Heart left ventricle (tissue), 16 donors: ENCODE measurements around the gene FXYD5. TPM values are rescaled to one million over a fixed set of nuclear protein-coding genes. Genes with fewer than 3 reads are reported as not detected.

Experiments used
- ATAC-seq, 4 donors: fragments of 200-7000 bp; cut with Tn5 transposase; one replicate each; pipeline ENCODE4 v1.9.1; 2020 to 2022; ENCODE audit warnings: moderate library complexity in 4 of 4, mild to moderate bottlenecking in 3 of 4, moderate number of reproducible peaks in 1 of 4
- DNase-seq, 5 donors: peaks; one replicate each; pipeline ENCODE4 v3.0.0-alpha.2; 2020
- H3K27ac ChIP-seq, 12 donors: fragments of 200-600 bp; sonication (generic) in 4 of 12; one replicate each; pipeline versions ENCODE4 v1.5.0 to v1.8.0; 2016 to 2022; ENCODE audit warnings: mild to moderate bottlenecking in 2 of 12
- H3K27me3 ChIP-seq, 9 donors: fragments of 200-600 bp; sonication (generic) in 2 of 9; one replicate each; pipeline versions ENCODE4 v1.5.1 to v1.8.0; 2016 to 2022; ENCODE audit warnings: mild to moderate bottlenecking in 3 of 9
- H3K36me3 ChIP-seq, 9 donors: fragments of 200-600 bp; sonication (generic) in 2 of 9; one replicate each; pipeline versions ENCODE4 v1.5.0 to v1.8.0; 2018 to 2022; ENCODE audit warnings: mild to moderate bottlenecking in 2 of 9
- H3K4me1 ChIP-seq, 12 donors: fragments of 200-600 bp; sonication (generic) in 4 of 12; one replicate each; pipeline versions ENCODE4 v1.5.0 to v1.8.0; 2016 to 2022; ENCODE audit warnings: mild to moderate bottlenecking in 3 of 12
- H3K4me3 ChIP-seq, 12 donors: fragments of 200-600 bp; sonication (generic) in 4 of 12; one replicate each; pipeline versions ENCODE4 v1.5.0 to v1.8.0; 2017 to 2022; ENCODE audit warnings: mild to moderate bottlenecking in 9 of 12, moderate library complexity in 4 of 12
- H3K9me3 ChIP-seq, 12 donors: fragments of 200-600 bp; sonication (generic) in 4 of 12; one replicate each; pipeline versions ENCODE4 v1.5.0 to v1.8.0; 2016 to 2022; ENCODE audit warnings: mild to moderate bottlenecking in 1 of 12
- CTCF ChIP-seq, 12 donors: fragments of 200-600 bp; sonication (generic) in 4 of 12; IDR thresholded peaks; one replicate each; pipeline versions ENCODE4 v1.5.0 to v1.8.0; 2018 to 2022; ENCODE audit warnings: antibody characterized with exemption in 12 of 12, mild to moderate bottlenecking in 5 of 12
- POLR2A ChIP-seq, 2 donors: fragments of 450-650 bp; IDR thresholded peaks; one replicate each; pipeline ENCODE4 v1.6.1; 2017; ENCODE audit warnings: antibody characterized with exemption in 2 of 2, mild to moderate bottlenecking in 2 of 2, moderate library complexity in 2 of 2
- WGBS, 4 donors: extraction: QIAGEN DNeasy Blood & Tissue Kit in 2 of 4; methylation state at CpG; one replicate each; pipeline versions ENCODE4 v1.1.5 to v1.1.7; 2013 to 2018; 5-methylcytosine and 5-hydroxymethylcytosine counted together
- intact Hi-C, 10 donors: fragments of 100-400 bp; cut with DNase I; formaldehyde crosslinking; loops; one replicate each; pipeline versions ENCODE4 v1.11.1 to v1.14.2; 2022
- polyA plus RNA-seq, 2 donors: library from polyadenylated mRNA; stranded (reverse); fragments of 200-250 nt; gene quantifications; one replicate each; pipeline ENCODE4 v1.2.3, GENCODE V29; 2013
- total RNA-seq, 9 donors: library from RNA; depleted of rRNA in 2 of 9; stranded (reverse); fragments of >200 nt in 2 of 9; fragmentation: NEBNext Ultra II Directional in 3 of 9; extraction: Animal tissue kit (Norgen Biotek cat#: 25700) in 3 of 9; gene quantifications; one replicate each; pipeline versions ENCODE4 v1.1.0 to v1.2.4, GENCODE V29; 2016 to 2023
- donor health status: ischemic (EF 13 %, LVEDD 7.1; RV severe dilation, severe dysfunction).
- donor health status: healthy with polysubstance abuse.
- donor health status: DM: no; HTN: yes; CAD: no.
- donor health status: DM: no; HTN: no; CAD: no.
- donor health status: ischemic (EF 25% LVEDD 6.9; RV normal size, moderate dysfunction).
- donor health status: ischemic (EF 25% LVEDD 5.7; RV mildly dilated, moderate dysfunction).
- donor health status: healthy.
- donor health status: DM: yes; HTN: yes; CAD: no.
- donor health status: ischemic (EF 35%, LVEDD 5.7; RV mildly dilated, moderate dysfunction).
- donor health status: nonischemic (EF 11% LVEDD 7.7; RV severe dilation, severe dysfunction).
- donor health status: DM: yes; HTN: yes; CAD: no.
- donor health status: PGD.
- donor health status: ischemic (EF 29% LVEDD 5.4; RV normal size, mild dysfunction).
- donor health status: nonischemic (EF 23%, LVEDD 6.1; RV moderate dilation, normal function).

The FXYD5 gene
- total and polyA plus RNA-seq, 11 donors, result 15.3 to 87.9 (median 25.6) TPM

- H3K27ac ChIP-seq, result peak overlapping the region in 7 of 12 donors; percentile 89 to 100 (median 96)
- DNase-seq (peak in 1 of 5 donors; percentile 28), ATAC-seq (no peak)
- H3K36me3 ChIP-seq, result peaks cover 0 to 6% (median 0%) of the 10 kb centered on the region in 9 donors
- 51 to 60% (median 55%) methylated on average over 9 of the region's 9 CpGs for WGBS, 4 donors
- H3K4me3 ChIP-seq, result no peak overlapping the region
- intact Hi-C loops, result loop anchor here in 9 of 10 donors (2.0 to 10.0 kb wide), 6 partner anchors 22 to 165 kb away; partner anchors contain the start of genes FXYD3 (in 1 of the 9) and HPN (in 1 of the 9)
- peaks cover 0 to 63% (median 36%) of the 10 kb centered on the region in 12 donors for H3K4me1 ChIP-seq
- TF ChIP-seq CTCF (IDR thresholded peaks at IDR 0.05) (no peak), POLR2A (IDR thresholded peaks at IDR 0.05) (no peak)
- H3K9me3 ChIP-seq, result no peaks in the 10 kb centered on the region
- H3K27me3 ChIP-seq, result peaks cover 0 to 8% (median 0%) of the 10 kb centered on the region in 9 donors
Observed at GRCh38 chr19:35136977-35137702, 17.4 kb upstream of the FXYD5 start.

DNA sequence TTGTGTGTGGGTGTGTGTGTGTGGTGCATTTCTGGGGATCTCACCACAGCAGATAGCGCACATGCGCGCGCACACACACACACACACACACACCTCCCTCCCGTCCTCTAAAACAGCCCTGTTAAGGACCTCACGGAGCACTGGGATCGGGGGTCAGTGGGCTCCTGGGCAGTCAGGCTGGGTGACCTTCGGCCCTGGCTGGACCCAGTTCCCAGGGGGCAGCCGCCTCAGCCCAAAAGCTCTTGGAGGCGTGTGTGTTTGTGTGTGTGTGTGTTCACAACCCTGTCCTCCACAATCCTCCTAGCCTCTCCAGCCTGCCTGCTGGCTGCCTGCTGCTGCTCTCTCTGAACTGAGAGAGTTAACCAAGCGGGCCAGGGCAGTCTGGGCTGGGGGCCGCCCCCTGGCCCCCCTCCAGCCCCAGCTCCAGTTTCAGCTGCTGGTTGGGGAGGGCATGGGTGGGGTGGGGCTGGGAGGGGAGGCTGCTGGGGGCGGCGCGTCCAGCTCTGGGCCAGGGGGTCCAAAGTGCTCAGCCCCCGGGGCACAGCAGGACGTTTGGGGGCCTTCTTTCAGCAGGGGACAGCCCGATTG is 16.1 kb upstream of the FXYD5 start, which contains the start of gene FXYD1:
Gene FXYD1 (plus strand): TSS at position 520 of the 588 bp plus-strand sequence. CDS start 1,256 bp downstream, outside the sequence.
- Histone ChIP-seq H3K9me3 (no peaks in the 10 kb centered on the region), H3K27ac (peak within 1 kb of the TSS; percentile 78 to 100 (median 96)), H3K4me3 (peak within 1 kb of the TSS; percentile 7 to 71 (median 56)), H3K27me3 (peaks cover 0 to 14% (median 0%) of the 10 kb centered on the region in 9 donors), H3K4me1 (peaks cover 0 to 69% (median 45%) of the 10 kb centered on the region in 12 donors), H3K36me3 (peaks cover 0 to 9% (median 0%) of the 10 kb centered on the region in 9 donors)
- TF ChIP-seq CTCF (IDR thresholded peaks at IDR 0.05) (no peak), POLR2A (IDR thresholded peaks at IDR 0.05) (peak in 1 of 2 donors; percentile 41)
- DNase-seq, result peak; percentile 62 to 84 (median 80)
- peak; percentile 33 to 60 (median 47) for ATAC-seq
- intact Hi-C loops, result loop anchor here in 8 of 10 donors (5.0 to 10.0 kb wide), 5 partner anchors 71 to 166 kb away; partner anchors contain the start of gene HPN (in 1 of the 8)
- WGBS, 4 donors, result 25 to 50% (median 40%) methylated on average over 11 to 18 of the region's 18 CpGs

DNA sequence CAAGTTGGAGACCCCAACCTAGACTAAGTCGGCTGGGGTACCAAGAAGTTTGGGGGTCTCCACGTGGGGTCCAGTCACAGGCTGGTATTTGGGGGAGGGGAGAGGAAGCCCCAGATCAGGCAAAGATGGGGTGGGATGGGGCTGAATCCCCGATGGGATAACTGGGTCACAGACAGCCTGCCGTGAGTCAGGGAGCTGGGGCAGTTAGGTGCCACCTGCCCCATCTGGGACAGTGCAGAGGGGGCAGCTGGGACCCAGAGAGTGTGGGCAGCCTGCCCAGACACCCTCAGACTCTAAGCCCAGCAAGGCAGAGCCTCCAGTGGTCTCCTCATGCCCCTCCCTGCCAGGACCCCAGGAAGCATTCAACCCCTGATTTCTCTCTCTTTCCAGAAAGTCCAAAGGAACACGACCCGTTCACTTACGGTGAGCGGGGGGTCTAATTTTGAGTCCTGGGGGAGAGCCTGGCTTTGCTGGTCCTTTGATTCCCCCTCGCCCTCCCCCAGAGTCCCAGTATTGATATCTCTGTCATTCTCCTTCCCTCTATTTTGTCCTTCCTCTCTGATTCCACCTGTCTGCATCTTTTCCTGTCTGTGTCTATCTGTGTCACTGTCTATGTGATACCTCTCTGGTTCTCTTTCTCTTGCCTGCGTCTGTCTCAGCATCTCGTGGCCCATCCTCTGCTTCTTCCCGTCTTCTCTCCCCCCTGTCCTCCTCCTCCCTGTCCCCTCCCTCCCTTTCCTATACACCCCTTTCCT is 14.2 kb upstream of the FXYD5 start:
- Histone ChIP-seq H3K36me3 (peaks cover 0 to 9% (median 0%) of the 10 kb centered on the region in 9 donors), H3K27ac (peak overlapping the region; percentile 78 to 100 (median 96)), H3K4me3 (peak overlapping the region; percentile 7 to 71 (median 56)), H3K27me3 (peaks cover 0 to 23% (median 0%) of the 10 kb centered on the region in 9 donors), H3K9me3 (no peaks in the 10 kb centered on the region), H3K4me1 (peaks cover 0 to 61% (median 41%) of the 10 kb centered on the region in 12 donors)
- DNase-seq, result peak in 1 of 5 donors; percentile 35
- intact Hi-C loops, result loop anchor here in 7 of 10 donors (2.0 to 10.0 kb wide), 4 partner anchors 124 to 132 kb away; partner anchors contain the start of gene USF2 (in 6 of the 7)
- no peak for ATAC-seq
- no peak for TF ChIP-seq CTCF (IDR thresholded peaks at IDR 0.05)
- TF ChIP-seq POLR2A (IDR thresholded peaks at IDR 0.05), result no peak
- WGBS, 4 donors, result 51 to 54% (median 53%) methylated on average over 12 of the region's 12 CpGs
